Natural killer cell (primary cell): Measurements from ENCODE around the gene MYO1C. TPM values are rescaled to one million over a fixed set of nuclear protein-coding genes. Genes with fewer than 3 reads are reported as not detected.
"Not testable (repeated sequence)": the region's sequence is repeated elsewhere in the genome, so short reads cannot be mapped to it uniquely, and the experiment has no call there.

Experiments used
- ATAC-seq, 3 donors: fragments of 150-1000 bp in 2 of 3; fragments of 200-7000 bp in 1 of 3; cut with Tn5 transposase; 1 replicate in 1 of 3; 2 replicates in 2 of 3; pipeline ENCODE4 v1.10.0; 2021; ENCODE audit warnings: mild to moderate bottlenecking in 2 of 3, moderate library complexity in 2 of 3
- DNase-seq, 2 donors: peaks; one replicate each; pipeline versions ENCODE4 v3.0.0 to v3.0.0-alpha.2; 2013 to 2021; ENCODE audit warnings: mixed read lengths in 1 of 2
- H3K27ac ChIP-seq: one replicate; pipeline ENCODE4 v1.5.1; 2013; ENCODE audit warnings: mild to moderate bottlenecking, low read length
- H3K27me3 ChIP-seq: one replicate; pipeline ENCODE4 v1.6.1; 2013; ENCODE audit warnings: low read length; ENCODE audit not compliant: control insufficient read depth, insufficient read depth
- H3K36me3 ChIP-seq: one replicate; pipeline ENCODE4 v1.6.1; 2013; ENCODE audit warnings: low read length; ENCODE audit not compliant: control insufficient read depth, insufficient read depth
- H3K4me1 ChIP-seq: one replicate; pipeline ENCODE4 v1.6.1; 2013; ENCODE audit warnings: low read length; ENCODE audit not compliant: control insufficient read depth, insufficient read depth
- H3K4me3 ChIP-seq: one replicate; pipeline ENCODE4 v1.5.1; 2013; ENCODE audit warnings: low read length
- H3K9me3 ChIP-seq: one replicate; pipeline ENCODE4 v1.6.1; 2013; ENCODE audit warnings: low read length; ENCODE audit not compliant: control insufficient read depth, insufficient read depth
- H3K27ac Mint-ChIP-seq, 2 donors: one replicate each; pipeline ENCODE4 v1.8.0; 2022; ENCODE audit warnings: mild to moderate bottlenecking in 2 of 2, mixed read lengths in 2 of 2, moderate library complexity in 1 of 2
- H3K27me3 Mint-ChIP-seq, 2 donors: one replicate each; pipeline ENCODE4 v1.8.0; 2022; ENCODE audit warnings: low read depth in 2 of 2, mixed read lengths in 2 of 2
- H3K36me3 Mint-ChIP-seq: one replicate; pipeline ENCODE4 v1.8.0; 2022; ENCODE audit warnings: mixed read lengths
- H3K4me1 Mint-ChIP-seq, 2 donors: one replicate each; pipeline ENCODE4 v1.8.0; 2022; ENCODE audit warnings: mixed read lengths in 2 of 2
- H3K4me3 Mint-ChIP-seq: one replicate; pipeline ENCODE4 v1.8.0; 2022; ENCODE audit warnings: mild to moderate bottlenecking, moderate library complexity, mixed read lengths
- H3K9me3 Mint-ChIP-seq, 2 donors: one replicate each; pipeline ENCODE4 v1.8.0; 2022; ENCODE audit warnings: mixed read lengths in 2 of 2
- CTCF ChIP-seq: fragments of 200-600 bp; IDR thresholded peaks from one replicate; pipeline ENCODE4 v1.8.0; 2022; ENCODE audit warnings: antibody characterized with exemption
- WGBS: methylation state at CpG from one replicate; pipeline ENCODE4 v1.1.7; 2013; ENCODE audit warnings: missing lambda C conversion rate; ENCODE audit not compliant: insufficient coverage; 5-methylcytosine and 5-hydroxymethylcytosine counted together
- intact Hi-C: fragments of 100-400 bp; cut with micrococcal nuclease; formaldehyde crosslinking; loops from one replicate; pipeline ENCODE4 v1.14.2; 2022
- total RNA-seq, 4 donors: library from RNA; stranded (reverse); fragments of 120-200 nt in 1 of 4; gene quantifications; one replicate each; pipeline versions ENCODE4 v1.2.3 to v1.2.4, GENCODE V29; 2013 to 2022

Gene MYO1C
- total RNA-seq, 3 donors from 2014 or later (not counting 1 experiment from before 2014, with no cell fraction given), result 4.0 to 39.6 (median 24.0) TPM

GRCh38 chr17:1452836-1453235, 39.6 kb downstream of the MYO1C start:
- Mint-ChIP-seq H3K4me3 (no peak overlapping the region), H3K9me3 (no peaks in the 10 kb centered on the region), H3K27ac (peak overlapping the region; percentile 9 to 27), H3K4me1 (peaks cover 33 to 47% of the 10 kb centered on the region in 2 donors), H3K27me3 (peaks cover 5 to 6% of the 10 kb centered on the region in 2 donors), H3K36me3 (no peaks in the 10 kb centered on the region)
- H3K9me3 ChIP-seq, result no peaks in the 10 kb centered on the region
- DNase-seq (no peak), ATAC-seq (no peak)
- H3K27ac ChIP-seq, result no peak overlapping the region
- no peak overlapping the region for H3K4me3 ChIP-seq
- WGBS, result 92% methylated on average over 4 of the region's 5 CpGs
- H3K4me1 ChIP-seq, result peaks cover 37% of the 10 kb centered on the region
- no peaks in the 10 kb centered on the region for H3K36me3 ChIP-seq
- H3K27me3 ChIP-seq, result peaks cover 3% of the 10 kb centered on the region
- intact Hi-C loops, result no loop called here
- TF ChIP-seq CTCF, result no peak

GRCh38 chr17:1450261-1450660, 42.2 kb downstream of the MYO1C start:
- H3K27me3 Mint-ChIP-seq, ATAC-seq, DNase-seq, H3K27ac Mint-ChIP-seq, H3K36me3 Mint-ChIP-seq, H3K27me3 ChIP-seq, intact Hi-C loops, H3K27ac ChIP-seq, H3K9me3 Mint-ChIP-seq, H3K4me3 ChIP-seq, H3K9me3 ChIP-seq, H3K4me3 Mint-ChIP-seq, H3K36me3 ChIP-seq: not testable (repeated sequence)
- H3K4me1 Mint-ChIP-seq, result peaks cover 46 to 64% of the 10 kb centered on the region in 2 donors
- peaks cover 33% of the 10 kb centered on the region for H3K4me1 ChIP-seq
- 96% methylated on average over 18 of the region's 21 CpGs for WGBS

GRCh38 chr17:1449412-1449967, 43.0 kb downstream of the MYO1C start:
- DNase-seq (no peak), ATAC-seq (no peak)
- Histone ChIP-seq H3K27me3 (no peaks in the 10 kb centered on the region), H3K27ac (no peak overlapping the region), H3K36me3 (no peaks in the 10 kb centered on the region), H3K9me3 (no peaks in the 10 kb centered on the region), H3K4me3 (no peak overlapping the region), H3K4me1 (peaks cover 25% of the 10 kb centered on the region)
- 97% methylated on average over 5 of the region's 5 CpGs for WGBS
- Mint-ChIP-seq H3K36me3 (no peaks in the 10 kb centered on the region), H3K27me3 (no peaks in the 10 kb centered on the region), H3K4me1 (peaks cover 38 to 60% of the 10 kb centered on the region in 2 donors), H3K9me3 (no peaks in the 10 kb centered on the region), H3K4me3 (no peak overlapping the region), H3K27ac (peak overlapping the region in 1 of 2 donors; percentile 68)
- intact Hi-C loops, result no loop called here
- no peak for TF ChIP-seq CTCF

- H3K4me1 Mint-ChIP-seq, result peaks cover 25 to 40% of the 10 kb centered on the region in 2 donors
- H3K27ac Mint-ChIP-seq, result peak overlapping the region in 1 of 2 donors; percentile 44
- no peaks in the 10 kb centered on the region for H3K27me3 Mint-ChIP-seq
- TF ChIP-seq CTCF, result no peak
- H3K27me3 ChIP-seq, result no peaks in the 10 kb centered on the region
- no peaks in the 10 kb centered on the region for H3K36me3 Mint-ChIP-seq
- WGBS, result 49% methylated on average over 6 of the region's 7 CpGs
- no peak overlapping the region for H3K4me3 Mint-ChIP-seq
- no peak overlapping the region for H3K27ac ChIP-seq
- H3K9me3 ChIP-seq, result no peaks in the 10 kb centered on the region
- no peaks in the 10 kb centered on the region for H3K36me3 ChIP-seq
- intact Hi-C loops, result no loop called here
- no peaks in the 10 kb centered on the region for H3K9me3 Mint-ChIP-seq
- DNase-seq (no peak), ATAC-seq (no peak)
- no peak overlapping the region for H3K4me3 ChIP-seq
- H3K4me1 ChIP-seq, result peaks cover 17% of the 10 kb centered on the region
These were observed 45.4 kb downstream of the MYO1C start for GRCh38 chr17:1447052-1447451.
